Suprapubic skin (tissue), 4 donors: ENCODE results near the gene XRCC6. TPM values are rescaled to one million over a fixed set of nuclear protein-coding genes. Genes with fewer than 3 reads are reported as not detected.
"Not testable (repeated sequence)": the region's sequence is repeated elsewhere in the genome, so short reads cannot be mapped to it uniquely, and the experiment has no call there.

Source experiments
- DNase-seq, 2 donors: peaks; one replicate each; pipeline ENCODE4 v3.0.0-alpha.2; 2019; ENCODE audit warnings: low spot score in 2 of 2
- H3K27ac ChIP-seq: fragments of 200-600 bp; sonication (generic); one replicate; pipeline ENCODE4 v1.5.1; 2019
- H3K27me3 ChIP-seq: fragments of 200-600 bp; sonication (generic); one replicate; pipeline ENCODE4 v1.5.1; 2019
- H3K36me3 ChIP-seq: fragments of 200-600 bp; sonication (generic); one replicate; pipeline ENCODE4 v1.5.1; 2019
- H3K4me1 ChIP-seq: fragments of 200-600 bp; sonication (generic); one replicate; pipeline ENCODE4 v1.5.1; 2019
- H3K4me3 ChIP-seq: fragments of 200-600 bp; sonication (generic); one replicate; pipeline ENCODE4 v1.5.1; 2019; ENCODE audit warnings: mild to moderate bottlenecking
- H3K9me3 ChIP-seq: fragments of 200-600 bp; sonication (generic); one replicate; pipeline ENCODE4 v1.5.1; 2019
- CTCF ChIP-seq, 2 donors: fragments of 200-600 bp in 1 of 2; fragments of 450-650 bp in 1 of 2; sonication (generic) in 1 of 2; IDR thresholded peaks; one replicate each; pipeline ENCODE4 v1.5.1; 2016 to 2019; ENCODE audit warnings: antibody characterized with exemption in 2 of 2, mild to moderate bottlenecking in 1 of 2, moderate library complexity in 1 of 2
- EP300 ChIP-seq: sonication (generic); formaldehyde crosslinking; IDR thresholded peaks from one replicate; pipeline ENCODE4 v1.6.1; 2017; ENCODE audit warnings: antibody characterized with exemption
- POLR2A ChIP-seq, 2 donors: fragments of 450-650 bp; IDR thresholded peaks; one replicate each; pipeline ENCODE4 v1.6.1; 2017; ENCODE audit warnings: antibody characterized with exemption in 2 of 2, mild to moderate bottlenecking in 2 of 2, moderate library complexity in 2 of 2
- POLR2AphosphoS5 ChIP-seq, 3 donors: sonication (generic); formaldehyde crosslinking; IDR thresholded peaks; one replicate each; pipeline ENCODE4 v1.6.1; 2017; ENCODE audit warnings: antibody characterized with exemption in 3 of 3
- WGBS: methylation state at CpG from one replicate; pipeline ENCODE4 v1.1.5; 2018; 5-methylcytosine and 5-hydroxymethylcytosine counted together
- total RNA-seq, 4 donors: library from RNA; depleted of rRNA; stranded (reverse); fragments of >200 nt; gene quantifications; one replicate each; pipeline ENCODE4 v1.1.0, GENCODE V29; 2016

XRCC6 gene
- 100 to 1,000 TPM; 131 to 194 (median 182) TPM for total RNA-seq

- peaks cover 34% of the 10 kb centered on the region for H3K36me3 ChIP-seq
- DNase-seq, result peak; percentile 100
- no peaks in the 10 kb centered on the region for H3K27me3 ChIP-seq
- peak within 1 kb of the TSS; percentile 95 for H3K27ac ChIP-seq
- TF ChIP-seq EP300 (no peak), CTCF (IDR thresholded peaks at IDR 0.05) (no peak), POLR2A (IDR thresholded peaks at IDR 0.05) (peak; percentile 56 to 90), POLR2AphosphoS5 (IDR thresholded peaks at IDR 0.05) (peak; percentile 90 to 97 (median 92))
- WGBS, result 0% methylated on average over 29 of the region's 70 CpGs
- H3K4me3 ChIP-seq, result peak within 1 kb of the TSS; percentile 91
- H3K9me3 ChIP-seq, result no peaks in the 10 kb centered on the region
- H3K4me1 ChIP-seq, result peaks cover 38% of the 10 kb centered on the region
Observed at GRCh38 chr22:41621099-41621910, at the start of gene XRCC6. Gene XRCC6 (plus strand): TSS chr22:41621295. CDS start chr22:41622005, 710 bp downstream.

DNA sequence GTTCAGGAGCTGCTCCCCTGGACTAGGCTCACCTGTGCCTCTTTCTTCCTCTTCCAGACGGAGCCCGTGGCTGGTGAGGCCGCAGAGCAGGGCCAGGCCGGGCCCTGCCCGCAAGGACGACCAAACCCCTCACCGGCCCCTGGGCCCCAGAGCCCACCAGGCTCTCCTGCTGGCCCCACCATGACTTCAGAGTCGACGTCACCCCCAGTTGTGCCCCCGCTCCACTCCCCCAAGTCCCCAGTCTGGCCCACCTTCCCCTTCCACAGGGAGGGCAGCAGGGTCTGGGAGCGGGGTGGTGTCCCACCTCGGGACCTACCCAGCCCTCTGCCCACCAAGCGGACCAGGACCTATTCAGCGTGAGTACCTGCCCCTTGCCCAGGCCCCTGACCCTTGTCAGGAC, 49.3 kb upstream of the XRCC6 start:
- Histone ChIP-seq H3K27ac (no peak overlapping the region), H3K4me1 (no peaks in the 10 kb centered on the region), H3K4me3 (no peak overlapping the region), H3K9me3 (no peaks in the 10 kb centered on the region), H3K27me3 (no peaks in the 10 kb centered on the region), H3K36me3 (peaks cover 16% of the 10 kb centered on the region)
- DNase-seq, result no peak
- no peak for TF ChIP-seq POLR2AphosphoS5 (IDR thresholded peaks at IDR 0.05)
- no peak for TF ChIP-seq EP300
- no CpG with 5 or more reads among the region's 14 CpGs for WGBS

GRCh38 chr22:41572305-41572704, 48.8 kb upstream of the XRCC6 start:
- 96% methylated on average over 3 of the region's 3 CpGs for WGBS
- H3K4me1 ChIP-seq, H3K27me3 ChIP-seq, H3K9me3 ChIP-seq, H3K4me3 ChIP-seq, DNase-seq, H3K27ac ChIP-seq: not testable (repeated sequence)
- peaks cover 21% of the 10 kb centered on the region for H3K36me3 ChIP-seq

DNA sequence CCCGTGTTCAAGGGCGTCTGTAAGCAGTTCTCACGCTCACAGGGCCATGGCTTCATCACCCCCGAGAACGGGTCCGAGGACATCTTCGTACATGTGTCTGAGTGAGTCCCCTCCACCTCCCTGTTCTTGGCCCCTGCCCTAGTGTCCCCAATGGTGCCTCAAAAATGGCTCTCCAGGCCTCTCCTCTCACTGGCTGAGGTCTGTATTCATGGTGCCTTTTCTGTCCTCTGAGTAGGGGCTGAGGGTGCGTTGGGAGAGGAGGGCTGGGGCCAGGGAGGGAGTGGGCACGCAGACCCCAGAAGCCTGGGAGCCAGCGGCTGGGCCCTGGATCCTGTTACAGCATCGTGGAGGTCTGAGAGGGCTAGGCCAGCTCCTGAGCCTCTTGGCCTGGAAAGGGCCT, 47.4 kb upstream of the XRCC6 start:
- WGBS, result 88% methylated on average over 7 of the region's 11 CpGs

DNA sequence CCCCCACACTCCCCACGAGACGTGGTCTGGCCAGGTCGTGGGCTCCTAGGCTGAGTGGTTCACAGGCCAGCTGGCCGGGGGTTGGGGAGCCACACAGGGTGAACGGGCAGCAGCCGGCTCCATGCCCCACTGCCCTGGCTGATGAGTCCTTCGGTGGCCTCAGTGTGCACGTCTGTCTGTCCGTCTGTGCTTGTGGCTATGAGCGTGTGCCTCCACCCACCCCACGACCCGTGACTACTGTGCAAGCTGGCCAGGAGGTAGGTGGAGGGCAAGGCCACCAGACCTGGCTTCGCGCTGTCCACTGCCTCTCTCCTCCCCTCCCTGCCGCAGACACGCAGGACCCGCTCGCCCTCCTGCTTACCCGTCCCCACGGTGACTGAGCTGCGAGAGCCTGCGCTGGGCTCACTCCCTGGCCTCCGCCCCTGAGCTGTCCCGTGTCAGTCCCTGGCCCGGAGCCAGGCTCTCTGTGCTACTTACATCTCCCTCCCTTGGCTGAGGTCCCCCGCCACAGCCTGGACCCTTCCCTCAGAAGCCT, 46.2 kb upstream of the XRCC6 start:
- Histone ChIP-seq H3K27ac (no peak overlapping the region), H3K9me3 (no peaks in the 10 kb centered on the region), H3K4me3 (no peak overlapping the region), H3K4me1 (no peaks in the 10 kb centered on the region), H3K27me3 (no peaks in the 10 kb centered on the region), H3K36me3 (peaks cover 47% of the 10 kb centered on the region)
- TF ChIP-seq POLR2AphosphoS5 (IDR thresholded peaks at IDR 0.05) (no peak), POLR2A (IDR thresholded peaks at IDR 0.05) (no peak), CTCF (IDR thresholded peaks at IDR 0.05) (no peak), EP300 (no peak)
- WGBS, result 61% methylated on average over 10 of the region's 26 CpGs
- DNase-seq, result peak in 1 of 2 donors; percentile 86

More for the DNA sequence above, 47.4 kb upstream of the XRCC6 start:
- Histone ChIP-seq H3K27ac (no peak overlapping the region), H3K4me3 (no peak overlapping the region), H3K4me1 (no peaks in the 10 kb centered on the region), H3K27me3 (no peaks in the 10 kb centered on the region), H3K9me3 (no peaks in the 10 kb centered on the region), H3K36me3 (peaks cover 35% of the 10 kb centered on the region)
- TF ChIP-seq EP300, result no peak
- no peak for TF ChIP-seq POLR2A (IDR thresholded peaks at IDR 0.05)
- no peak for TF ChIP-seq POLR2AphosphoS5 (IDR thresholded peaks at IDR 0.05)
- no peak for TF ChIP-seq CTCF (IDR thresholded peaks at IDR 0.05)
- DNase-seq, result no peak

DNA sequence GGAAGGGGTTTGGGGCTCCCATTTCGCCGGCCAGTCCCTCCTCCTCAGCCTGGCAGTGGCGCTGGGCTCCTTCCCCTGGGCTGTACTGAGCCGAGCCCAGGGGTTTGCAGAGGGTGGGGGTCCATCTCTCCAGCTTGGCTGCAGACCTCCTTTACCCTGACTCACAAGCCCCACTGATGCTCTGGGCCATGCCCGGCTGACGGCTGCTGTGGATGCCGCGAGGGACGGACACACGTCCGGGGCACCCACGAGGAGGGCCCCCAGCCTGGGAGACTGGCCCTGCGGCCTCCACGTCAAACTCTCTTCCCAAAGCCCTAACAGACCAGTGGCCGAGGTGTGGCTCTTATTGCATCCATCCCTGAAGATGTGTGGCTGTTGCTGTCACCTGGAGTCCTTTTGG, 45.6 kb upstream of the XRCC6 start:
- Histone ChIP-seq H3K4me3 (no peak overlapping the region), H3K27ac (no peak overlapping the region), H3K36me3 (peaks cover 51% of the 10 kb centered on the region), H3K9me3 (no peaks in the 10 kb centered on the region), H3K27me3 (no peaks in the 10 kb centered on the region), H3K4me1 (no peaks in the 10 kb centered on the region)
- WGBS, result no CpG with 5 or more reads among the region's 15 CpGs
- TF ChIP-seq POLR2A (IDR thresholded peaks at IDR 0.05), result no peak
- TF ChIP-seq CTCF (IDR thresholded peaks at IDR 0.05), result no peak
- DNase-seq, result no peak
